Activated CD4-positive, alpha-beta T cell treated with anti-CD3 and anti-CD28 coated beads, Interleukin-2, amount 50 U/mL, for 48 hours (primary cell): ENCODE data around the gene DYNC2I2.
"Not testable (repeated sequence)": the region's sequence is repeated elsewhere in the genome, so short reads cannot be mapped to it uniquely, and the experiment has no call there.

Experiments used
- DNase-seq, 2 experiments: peaks; one replicate each; pipeline ENCODE4 v3.0.0-alpha.2; 2020

DYNC2I2 gene

GRCh38 chr9:128611600-128612394 lies 44.9 kb downstream of the DYNC2I2 start:
- no peak for DNase-seq

DNA sequence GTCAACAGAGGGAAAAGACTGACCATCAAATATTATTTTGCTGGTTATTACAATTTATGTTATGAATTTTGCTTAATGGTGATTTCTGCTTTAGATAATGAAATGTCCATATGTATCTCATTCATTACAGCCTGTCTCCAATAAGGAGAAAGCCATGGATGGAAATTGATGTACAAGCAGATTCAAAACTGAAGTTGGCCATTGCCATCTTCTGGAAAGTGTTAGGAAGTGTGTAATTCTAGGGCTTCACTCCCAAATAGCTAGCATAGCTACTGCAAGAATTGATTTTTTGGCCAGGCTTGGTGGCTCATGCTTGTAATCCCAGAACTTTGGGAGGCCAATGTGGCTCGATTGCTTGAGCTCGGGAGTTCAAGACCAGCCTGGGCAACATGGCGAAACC lies 45.8 kb downstream of the DYNC2I2 start:
- DNase-seq, result no peak

GRCh38 chr9:128607642-128608350 lies 48.9 kb downstream of the DYNC2I2 start:
- DNase-seq, result no peak

- DNase-seq, result no peak
Measured at GRCh38 chr9:128603697-128604096, 53.0 kb downstream of the DYNC2I2 start.

DNA sequence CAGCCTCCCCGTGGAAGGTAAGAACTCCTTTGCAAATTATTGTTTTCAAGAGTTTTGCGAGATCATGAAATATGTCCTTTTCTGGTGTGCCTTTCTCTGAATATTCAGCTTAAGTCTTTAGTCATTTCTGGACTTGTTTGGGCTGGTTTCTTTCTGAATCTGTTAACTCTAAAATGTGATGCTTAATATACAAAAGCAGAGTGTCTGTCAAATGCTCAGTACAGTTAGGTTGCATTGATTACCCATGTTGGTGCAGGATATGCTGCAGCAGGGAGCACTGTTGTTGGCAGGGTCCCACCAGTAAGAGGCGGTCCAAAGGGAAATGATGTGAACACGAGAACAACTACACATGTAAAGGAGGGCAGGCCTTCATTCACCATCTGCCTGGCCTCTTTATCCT lies 56.5 kb downstream of the DYNC2I2 start:
- no peak for DNase-seq

- DNase-seq, result no peak
Measured at GRCh38 chr9:128595471-128595870, 61.2 kb downstream of the DYNC2I2 start.

DNA sequence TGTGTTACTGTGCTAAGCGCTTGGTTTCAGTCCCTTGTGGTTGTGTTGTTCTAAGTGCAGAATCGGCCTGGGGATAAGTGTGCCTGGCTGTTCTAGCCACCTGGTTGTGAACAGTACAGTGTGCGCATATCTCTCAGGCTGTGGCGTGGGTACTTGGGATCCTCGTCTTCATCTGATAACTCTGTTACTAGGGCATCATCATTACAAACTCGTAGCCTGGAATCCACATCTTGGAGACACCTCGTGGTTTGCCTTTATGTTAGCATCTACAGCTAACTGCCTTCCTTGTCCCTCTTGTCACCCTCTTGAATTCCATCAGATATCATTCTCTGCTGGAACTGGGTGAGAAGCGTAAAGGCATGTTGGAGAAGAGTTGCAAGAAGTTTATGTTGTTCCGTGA lies 62.8 kb downstream of the DYNC2I2 start:
- DNase-seq, result no peak

DNA sequence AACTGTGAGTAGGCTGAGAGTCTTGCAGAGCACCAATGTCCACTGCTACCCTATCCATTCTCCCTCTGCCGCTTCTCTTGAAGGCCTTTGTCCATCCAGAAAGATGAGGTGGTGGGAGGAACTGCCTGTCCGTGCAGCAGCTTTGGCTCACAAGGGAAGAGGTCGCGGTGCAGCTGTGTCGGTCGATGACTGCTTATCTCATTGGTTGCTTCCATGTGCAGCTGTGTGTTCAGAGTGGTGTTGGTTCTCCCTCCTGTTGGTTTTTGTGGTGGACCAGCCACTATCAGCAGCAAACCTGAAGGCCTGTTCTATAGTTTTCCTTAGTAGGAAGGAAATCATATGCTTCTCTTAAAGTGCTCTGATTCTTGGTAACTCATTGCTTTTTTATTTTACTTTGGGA lies 63.6 kb downstream of the DYNC2I2 start:
- DNase-seq, result no peak

DNA sequence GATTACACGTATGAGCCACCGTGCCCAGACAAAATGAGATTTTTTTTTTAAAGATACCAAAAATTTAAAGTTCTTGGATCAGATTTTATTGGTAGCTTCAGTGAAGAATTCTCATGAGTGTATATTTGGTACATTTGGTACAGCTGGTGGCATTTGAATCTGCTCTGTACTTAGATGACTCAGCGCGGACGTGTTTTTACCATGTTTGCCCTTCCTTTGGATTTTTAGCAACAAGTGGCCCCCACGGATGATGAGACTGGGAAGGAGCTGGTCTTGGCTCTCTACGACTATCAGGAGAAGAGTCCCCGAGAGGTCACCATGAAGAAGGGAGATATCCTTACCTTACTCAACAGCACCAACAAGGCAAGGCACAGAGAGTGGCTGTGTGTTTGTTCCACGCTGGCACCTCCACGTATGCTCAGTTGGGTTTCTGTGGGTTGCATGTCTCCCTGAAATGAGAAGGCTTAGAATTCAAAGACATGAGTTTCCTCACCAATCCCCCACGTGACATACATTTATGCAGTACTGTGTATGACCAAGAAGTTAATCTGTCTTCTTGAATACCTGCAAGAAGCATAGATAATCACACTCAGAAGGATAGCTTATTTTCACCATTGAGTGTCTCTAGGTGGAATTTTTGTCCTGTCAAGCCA lies 67.9 kb downstream of the DYNC2I2 start:
- no peak for DNase-seq

DNA sequence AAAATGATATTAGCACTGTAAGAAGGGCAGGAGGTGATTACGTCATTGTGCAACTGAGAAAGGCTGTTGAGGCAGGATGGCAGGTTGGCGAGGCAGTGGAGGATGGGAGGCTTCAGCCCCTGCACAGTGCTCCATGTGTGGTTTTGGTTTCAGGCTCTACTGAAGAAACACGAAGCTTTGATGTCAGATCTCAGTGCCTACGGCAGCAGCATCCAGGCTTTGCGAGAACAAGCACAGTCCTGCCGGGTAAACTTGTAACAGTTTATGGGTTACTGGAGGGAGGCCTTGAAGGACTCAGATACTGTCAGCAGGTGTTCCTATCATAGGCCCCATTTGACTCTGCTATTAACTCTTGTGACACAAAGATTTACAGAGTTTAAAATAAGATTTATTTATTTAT lies 69.2 kb downstream of the DYNC2I2 start:
- DNase-seq, result peak; percentile 51 to 63

- DNase-seq, result not testable (repeated sequence)
Measured at GRCh38 chr9:128586934-128587333, 69.7 kb downstream of the DYNC2I2 start.

DNA sequence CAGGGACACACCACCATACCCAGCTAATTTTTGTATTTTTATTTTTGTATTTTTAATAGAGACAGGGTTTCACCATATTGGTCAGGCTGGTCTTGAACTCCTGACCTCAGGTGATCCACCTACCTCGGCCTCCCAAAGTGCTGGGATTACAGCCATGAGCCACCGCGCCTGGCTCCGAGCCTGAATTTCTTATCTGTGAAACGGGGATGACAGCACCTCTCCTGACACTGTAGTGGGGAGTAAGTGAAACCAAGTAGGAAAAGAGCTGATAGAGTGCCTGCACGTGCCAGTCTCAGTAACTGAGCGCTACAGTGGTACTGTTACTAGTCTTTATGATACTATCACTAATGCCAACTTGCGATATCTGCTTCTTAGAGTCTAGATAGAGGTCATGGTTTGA lies 71.5 kb downstream of the DYNC2I2 start:
- DNase-seq, result not testable (repeated sequence)
